Left ventricle myocardium inferior (tissue), 1 donor: ENCODE data around the gene TAC4. TPM values are rescaled to one million over a fixed set of nuclear protein-coding genes. Genes with fewer than 3 reads are reported as not detected.
A peak's percentile ranks its signal among the peaks of the same experiment; 100 is the strongest.

Experiments
- DNase-seq: peaks from one replicate; pipeline ENCODE4 v3.0.0-alpha.2; 2020
- H3K27ac ChIP-seq: fragments of 200-600 bp; replicated peaks from 2 replicates; pipeline ENCODE4 v1.8.0; 2021
- H3K27me3 ChIP-seq: fragments of 200-600 bp; 2 replicates; pipeline ENCODE4 v1.8.0; 2021; ENCODE audit warnings: low read depth
- H3K36me3 ChIP-seq: fragments of 200-600 bp; 2 replicates; pipeline ENCODE4 v1.8.0; 2021
- H3K4me1 ChIP-seq: fragments of 200-600 bp; 2 replicates; pipeline ENCODE4 v1.8.0; 2021
- H3K4me3 ChIP-seq: fragments of 200-600 bp; 2 replicates; pipeline ENCODE4 v1.8.0; 2021; ENCODE audit warnings: mild to moderate bottlenecking, moderate library complexity
- H3K9me3 ChIP-seq: fragments of 200-600 bp; replicated peaks from 2 replicates; pipeline ENCODE4 v1.8.0; 2021
- CTCF ChIP-seq: fragments of 200-600 bp; IDR thresholded peaks from 2 replicates; pipeline ENCODE4 v1.8.0; 2021; ENCODE audit warnings: antibody characterized with exemption, mild to moderate bottlenecking, borderline replicate concordance
- intact Hi-C: fragments of 100-400 bp; cut with micrococcal nuclease; formaldehyde crosslinking; loops from one replicate; pipeline ENCODE4 v1.11.0; 2022
- total RNA-seq: library from RNA; stranded (reverse); fragmentation: NEBNext Ultra II Directional; extraction: Animal tissue kit (Norgen Biotek cat#: 25700); gene quantifications from one replicate; pipeline ENCODE4 v1.2.1, GENCODE V29; 2021
- donor health status: DM: no; HTN: yes; CAD: no; lungs with severe emphysema.

Gene TAC4
- total RNA-seq, 1 donor from 2014 or later: 0.44 TPM

GRCh38 chr17:49880291-49881053 lies 32.6 kb upstream of the TAC4 start:
- intact Hi-C loops: no loop called here
- peaks cover 7% of the 10 kb centered on the region for H3K4me1 ChIP-seq
- peak; percentile 99 for TF ChIP-seq CTCF
- H3K4me3 ChIP-seq: peak overlapping the region; percentile 30
- H3K27me3 ChIP-seq: peaks cover 85% of the 10 kb centered on the region
- peak; percentile 58 for DNase-seq
- no peak overlapping the region for H3K27ac ChIP-seq
- H3K9me3 ChIP-seq: no peaks in the 10 kb centered on the region
- H3K36me3 ChIP-seq: no peaks in the 10 kb centered on the region

DNA sequence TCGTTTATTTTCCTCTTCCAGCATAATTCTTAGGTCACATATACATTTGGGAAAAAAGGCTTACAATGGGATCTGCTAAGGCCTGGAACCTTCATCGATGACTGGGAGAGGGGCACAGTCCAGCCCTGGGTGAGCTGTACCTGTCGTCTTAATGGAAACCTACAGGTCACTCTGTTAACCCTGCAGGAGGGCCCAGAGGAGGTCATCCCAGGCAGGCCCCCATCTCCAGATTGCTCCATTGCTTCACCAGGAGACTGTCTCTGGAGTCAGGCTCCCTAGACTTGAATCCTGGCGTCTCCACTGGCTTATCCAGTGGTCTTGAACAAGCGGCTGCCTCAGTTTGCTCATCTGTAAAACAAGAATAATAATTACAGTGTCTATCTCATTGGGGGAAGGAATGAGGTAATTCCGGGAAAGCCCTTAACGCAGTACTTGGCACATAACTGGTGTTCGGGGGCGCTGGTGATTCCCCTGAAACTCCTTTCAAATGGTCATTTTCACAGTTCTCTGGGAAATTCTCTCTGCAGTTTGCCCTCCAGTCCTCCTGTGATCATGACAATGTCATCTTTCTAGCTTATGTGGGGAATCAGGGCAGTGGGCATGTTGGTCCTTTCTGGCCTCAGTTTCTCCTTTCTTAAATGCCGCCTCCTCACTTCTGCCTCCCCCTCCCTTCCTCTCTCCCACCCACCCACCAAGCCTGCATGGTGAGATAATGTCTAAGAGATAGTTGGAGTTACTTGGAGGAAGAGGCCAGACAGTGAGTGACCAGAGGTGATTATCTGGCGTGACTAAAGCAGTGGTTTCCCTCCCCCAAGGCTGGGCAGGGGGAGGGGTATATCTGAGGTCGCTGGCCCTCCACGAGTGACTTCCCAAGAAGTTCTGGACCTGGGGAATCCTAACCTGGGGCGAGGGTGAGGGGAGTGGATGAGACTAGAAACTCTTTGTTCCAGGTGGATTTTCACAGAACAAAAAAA lies 31.3 kb upstream of the TAC4 start:
- H3K27me3 ChIP-seq: peaks cover 84% of the 10 kb centered on the region
- TF ChIP-seq CTCF: no peak
- intact Hi-C loops: no loop called here

DNA sequence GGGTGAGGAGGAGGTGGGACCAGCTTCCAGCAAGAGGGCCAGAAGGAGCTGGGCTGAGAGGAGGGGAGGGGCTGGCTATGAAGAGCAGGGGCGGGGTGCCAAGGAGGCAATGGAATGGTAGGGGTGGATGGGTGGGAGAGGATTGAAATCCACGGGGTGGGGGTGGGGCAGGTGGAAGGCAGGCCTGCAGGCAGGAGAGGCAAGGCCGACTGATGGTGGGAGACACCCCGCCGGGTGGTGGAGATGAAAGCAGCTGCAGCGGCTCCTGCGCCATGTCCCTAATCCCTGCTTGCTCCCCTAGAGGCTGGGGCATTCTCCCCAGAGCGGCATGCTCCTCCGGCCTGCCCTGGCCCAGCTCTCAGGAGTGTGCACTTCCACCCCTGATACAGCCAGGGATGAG lies 27.8 kb upstream of the TAC4 start:
- intact Hi-C loops: no loop called here
- no peak for TF ChIP-seq CTCF
- H3K27me3 ChIP-seq: peaks cover 81% of the 10 kb centered on the region
- no peak overlapping the region for H3K4me3 ChIP-seq
- no peak for DNase-seq
- H3K9me3 ChIP-seq: no peaks in the 10 kb centered on the region
- H3K4me1 ChIP-seq: peaks cover 6% of the 10 kb centered on the region
- H3K36me3 ChIP-seq: no peaks in the 10 kb centered on the region
- H3K27ac ChIP-seq: no peak overlapping the region

More for the DNA sequence above, 31.3 kb upstream of the TAC4 start:
- Histone ChIP-seq H3K36me3 (no peaks in the 10 kb centered on the region), H3K4me3 (no peak overlapping the region), H3K27ac (no peak overlapping the region), H3K9me3 (no peaks in the 10 kb centered on the region), H3K4me1 (peaks cover 7% of the 10 kb centered on the region)
- DNase-seq: no peak

- H3K4me3 ChIP-seq: no peak overlapping the region
- no peak for TF ChIP-seq CTCF
- H3K27me3 ChIP-seq: peaks cover 81% of the 10 kb centered on the region
- no peaks in the 10 kb centered on the region for H3K4me1 ChIP-seq
- intact Hi-C loops: no loop called here
- H3K9me3 ChIP-seq: no peaks in the 10 kb centered on the region
- DNase-seq: no peak
- H3K27ac ChIP-seq: no peak overlapping the region
- H3K36me3 ChIP-seq: no peaks in the 10 kb centered on the region
These were observed 27.0 kb upstream of the TAC4 start for GRCh38 chr17:49874911-49875310.

DNA sequence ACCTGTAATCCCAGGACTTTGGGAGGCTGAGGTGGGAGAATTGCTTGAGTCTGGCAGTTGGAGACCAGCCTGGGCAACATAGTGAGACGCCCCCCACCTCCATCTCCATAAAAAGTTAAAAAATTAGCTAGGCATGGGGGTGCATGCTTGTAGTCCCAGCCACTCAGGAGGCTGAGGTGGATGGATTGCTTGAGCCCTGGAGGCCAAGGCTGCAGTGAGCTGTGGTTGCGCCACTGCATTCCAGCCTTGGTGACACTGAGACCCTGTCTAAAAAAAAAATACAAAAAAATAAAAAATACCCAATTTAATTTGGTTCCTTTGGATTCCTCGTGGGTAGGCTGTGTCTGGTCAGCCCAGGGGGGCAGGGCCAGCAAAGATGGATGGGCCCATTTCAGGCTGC lies 26.1 kb upstream of the TAC4 start:
- no peak for TF ChIP-seq CTCF
- Histone ChIP-seq H3K9me3 (no peaks in the 10 kb centered on the region), H3K27ac (no peak overlapping the region), H3K4me3 (no peak overlapping the region), H3K36me3 (no peaks in the 10 kb centered on the region), H3K4me1 (no peaks in the 10 kb centered on the region), H3K27me3 (peaks cover 81% of the 10 kb centered on the region)
- intact Hi-C loops: no loop called here
- no peak for DNase-seq
